H54 (cell line): ENCODE data around the gene LRRC4C.
"Not testable (repeated sequence)": the region's sequence is repeated elsewhere in the genome, so short reads cannot be mapped to it uniquely, and the experiment has no call there.

Source experiments
- DNase-seq: peaks from one replicate; pipeline ENCODE4 v3.0.0; 2011; ENCODE audit warnings: low spot score, mixed read lengths; ENCODE audit not compliant: insufficient read length
- FAIRE-seq: peaks from 3 replicates; lab custom pipeline; 2011; peaks lifted over from hg19 to GRCh38; lab: Jason Lieb, UNC
- POLR2A ChIP-seq: IDR thresholded peaks from 2 replicates; pipeline ENCODE4 v1.6.1; 2011; ENCODE audit warnings: low read depth, mild to moderate bottlenecking, low read length

LRRC4C gene

DNA sequence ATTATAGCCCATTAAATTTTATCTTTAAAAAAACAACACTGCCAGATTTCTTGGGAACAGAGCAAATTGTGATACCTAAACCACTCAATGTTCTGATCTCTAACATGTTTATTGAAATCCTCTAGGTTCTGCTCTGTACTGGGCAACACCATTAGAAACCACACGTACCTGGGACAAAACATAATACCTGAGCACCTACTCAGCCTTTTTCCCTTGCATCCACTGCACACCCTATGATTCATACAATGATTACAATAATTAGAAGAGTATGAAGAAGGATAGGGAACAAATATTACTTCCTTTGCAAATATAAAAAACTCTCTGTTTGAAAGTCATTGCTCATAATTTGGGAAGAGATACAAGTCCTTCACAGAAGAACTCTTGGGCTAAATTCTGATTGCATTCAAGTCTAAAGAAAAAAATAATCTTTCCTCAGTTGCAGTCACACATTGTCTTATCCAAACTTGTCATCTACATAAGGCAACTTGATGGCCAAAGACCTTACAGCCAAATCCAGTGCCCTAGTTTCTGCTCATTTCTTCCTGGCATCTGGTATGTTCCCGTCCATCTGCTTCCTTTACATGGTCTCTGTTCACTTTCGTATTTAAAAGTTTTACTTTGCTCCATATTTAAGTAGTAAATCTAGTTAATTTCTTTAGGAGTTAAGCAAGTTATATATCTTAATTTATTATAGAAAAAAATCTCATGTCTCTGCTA lies 407.4 kb downstream of the LRRC4C start:
- FAIRE-seq: no peak
- no peak for DNase-seq
- TF ChIP-seq POLR2A: no peak

DNA sequence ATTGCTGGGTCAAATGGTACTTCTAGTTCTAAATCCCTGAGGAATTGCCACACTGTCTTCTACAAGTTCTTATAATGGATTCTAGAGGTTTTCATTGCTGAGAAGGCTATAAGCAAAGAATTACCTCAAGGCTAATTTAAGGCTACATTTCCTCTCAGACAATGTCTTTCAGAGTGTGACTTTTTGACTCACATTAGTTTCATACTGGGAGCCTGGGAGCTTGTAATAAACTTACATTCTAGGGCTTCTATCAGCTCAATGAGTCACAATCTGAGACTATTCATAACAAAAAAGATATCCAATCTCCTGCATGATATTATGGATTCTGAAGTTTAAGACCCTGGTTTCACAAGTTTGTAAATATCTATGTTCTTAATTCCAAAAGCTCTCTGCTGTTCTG lies 408.7 kb downstream of the LRRC4C start:
- no peak for TF ChIP-seq POLR2A
- no peak for FAIRE-seq
- DNase-seq: no peak

DNA sequence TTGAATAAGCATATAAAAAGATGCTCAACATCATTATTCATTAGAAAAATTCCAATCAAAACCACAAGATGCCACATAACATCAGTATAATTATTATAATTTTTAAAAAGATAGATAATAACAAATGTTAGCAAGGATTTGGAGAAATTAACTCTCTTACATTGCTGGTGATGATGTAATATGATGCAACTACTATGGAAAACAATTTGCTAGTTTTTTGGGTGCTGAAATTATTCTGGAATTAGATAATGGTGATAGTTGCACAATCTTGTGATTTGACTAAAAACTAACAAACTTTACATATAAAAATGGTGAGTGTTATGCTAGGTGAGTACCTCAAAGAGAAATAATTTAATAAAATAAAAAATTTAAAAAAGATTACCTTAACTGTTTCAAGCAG lies 412.2 kb downstream of the LRRC4C start:
- DNase-seq (no peak), FAIRE-seq (no peak)
- no peak for TF ChIP-seq POLR2A

DNA sequence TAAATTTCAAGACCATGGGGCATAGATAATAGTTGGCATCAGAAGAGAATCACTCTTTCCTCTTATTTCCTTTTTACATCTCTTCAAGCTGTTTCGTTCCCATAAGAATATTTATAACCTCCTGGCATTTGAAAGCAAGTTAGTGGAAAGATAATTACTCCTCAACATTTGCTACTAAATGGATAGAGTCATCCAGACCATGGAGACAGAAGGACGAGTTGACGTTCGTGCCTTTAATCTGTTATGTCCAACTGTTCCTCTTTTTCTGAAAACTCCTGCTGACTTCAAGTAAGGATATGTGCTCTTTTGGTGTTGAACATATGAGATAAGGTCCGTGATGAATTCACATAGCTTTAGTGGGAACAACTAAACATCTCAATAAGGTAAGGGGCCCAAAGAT lies 414.2 kb downstream of the LRRC4C start:
- FAIRE-seq: no peak
- TF ChIP-seq POLR2A: no peak
- DNase-seq: no peak

DNA sequence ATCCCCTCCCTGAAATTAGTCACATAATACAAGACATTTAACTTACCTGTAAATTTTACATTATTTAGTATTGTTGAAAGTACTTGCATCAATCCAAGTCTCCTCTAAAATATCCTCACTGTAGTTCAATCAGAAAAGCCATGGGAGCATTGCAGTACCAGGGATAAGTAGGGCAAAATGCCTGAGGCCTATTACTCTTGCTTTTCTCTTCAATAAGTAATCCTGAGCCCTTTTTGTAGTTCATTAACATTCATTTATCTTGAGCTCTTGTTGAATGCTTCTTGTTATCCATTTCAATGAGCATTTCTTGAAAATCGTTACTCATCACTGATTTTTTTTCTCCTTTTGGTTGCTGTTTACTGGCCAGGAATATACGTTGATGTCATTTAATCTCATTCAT lies 414.7 kb downstream of the LRRC4C start:
- no peak for DNase-seq
- FAIRE-seq: no peak
- TF ChIP-seq POLR2A: no peak

DNA sequence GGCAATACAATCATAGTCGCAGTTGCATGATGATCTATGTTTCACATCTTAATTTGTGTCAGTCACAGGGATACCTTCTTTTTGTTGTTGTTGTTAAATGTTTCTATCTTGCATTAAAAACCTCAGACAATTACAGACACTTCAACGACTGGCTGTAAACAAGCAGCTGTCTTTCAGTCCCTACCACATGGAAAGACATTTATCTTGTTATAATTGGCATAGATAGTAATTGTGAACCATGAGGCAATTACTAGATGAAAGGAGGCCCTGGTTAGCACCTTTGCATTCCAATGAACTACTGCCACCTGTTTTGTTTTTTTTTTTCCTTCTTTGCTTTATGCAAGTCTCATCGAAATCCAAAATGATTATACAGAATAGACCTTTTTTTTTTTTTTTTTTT lies 416.8 kb downstream of the LRRC4C start:
- no peak for TF ChIP-seq POLR2A
- DNase-seq (no peak), FAIRE-seq (no peak)

DNA sequence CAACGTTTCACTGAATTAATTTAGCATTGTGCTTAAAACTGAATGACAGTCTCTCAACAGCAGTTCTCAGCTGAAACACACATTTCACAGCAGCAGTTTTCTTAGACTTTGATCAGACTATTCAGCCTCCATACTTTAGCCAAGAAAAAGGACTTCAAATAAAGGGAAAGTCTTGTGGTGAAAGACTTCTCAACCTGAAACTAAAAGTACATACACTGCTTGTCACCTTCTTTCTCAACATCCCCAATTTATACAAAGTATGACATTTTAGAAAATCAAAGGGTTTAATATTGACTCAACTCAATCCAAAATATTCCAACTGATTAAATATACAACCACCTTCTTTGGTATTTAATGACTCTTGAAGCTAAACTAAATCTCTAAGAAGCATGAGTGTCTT lies 419.0 kb downstream of the LRRC4C start:
- TF ChIP-seq POLR2A: no peak
- DNase-seq (no peak), FAIRE-seq (no peak)

DNA sequence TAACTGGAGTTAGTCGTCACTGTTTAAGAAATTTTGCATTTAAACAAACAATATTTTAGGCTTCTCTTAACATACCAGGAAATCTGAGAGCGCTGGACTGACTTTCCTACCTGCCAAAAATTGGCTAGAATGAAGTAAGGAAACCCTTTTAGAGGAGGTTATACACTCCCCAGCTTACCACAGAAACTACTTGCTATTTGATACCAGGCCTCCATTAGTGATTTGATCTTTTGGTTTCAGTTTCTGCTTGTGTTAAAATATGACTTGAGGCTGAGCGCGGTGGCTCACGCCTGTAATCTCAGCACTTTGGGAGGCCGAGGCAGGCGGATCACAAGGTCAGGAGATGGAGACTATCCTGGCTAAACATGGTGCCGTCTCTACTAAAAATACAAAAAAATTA lies 419.9 kb downstream of the LRRC4C start:
- FAIRE-seq: no peak
- DNase-seq: no peak
- TF ChIP-seq POLR2A: no peak

DNA sequence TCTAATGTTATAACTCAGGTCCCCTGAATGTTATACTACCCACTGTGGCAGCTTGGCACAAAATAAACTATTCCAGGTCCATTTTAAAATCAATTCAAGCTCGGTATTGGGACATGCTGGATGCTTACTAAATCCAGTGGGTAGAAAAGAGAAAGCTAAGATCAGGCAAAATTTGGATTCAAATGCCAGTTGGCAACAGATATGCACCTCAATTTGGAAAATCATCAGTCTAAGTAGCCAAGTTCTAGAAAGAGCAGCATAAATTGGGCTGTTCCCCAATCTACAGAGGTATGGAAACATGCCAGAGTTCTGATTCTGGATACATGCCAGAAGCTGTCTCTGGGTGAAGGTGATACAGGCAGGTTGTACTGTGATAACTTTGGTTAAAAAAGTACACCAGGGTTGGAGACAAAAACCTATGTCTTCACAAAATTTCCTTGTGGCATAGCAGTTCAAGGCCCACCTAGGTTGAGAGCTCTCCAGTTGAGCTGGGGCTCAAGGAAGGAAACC lies 427.8 kb downstream of the LRRC4C start:
- FAIRE-seq (no peak), DNase-seq (no peak)
- no peak for TF ChIP-seq POLR2A

DNA sequence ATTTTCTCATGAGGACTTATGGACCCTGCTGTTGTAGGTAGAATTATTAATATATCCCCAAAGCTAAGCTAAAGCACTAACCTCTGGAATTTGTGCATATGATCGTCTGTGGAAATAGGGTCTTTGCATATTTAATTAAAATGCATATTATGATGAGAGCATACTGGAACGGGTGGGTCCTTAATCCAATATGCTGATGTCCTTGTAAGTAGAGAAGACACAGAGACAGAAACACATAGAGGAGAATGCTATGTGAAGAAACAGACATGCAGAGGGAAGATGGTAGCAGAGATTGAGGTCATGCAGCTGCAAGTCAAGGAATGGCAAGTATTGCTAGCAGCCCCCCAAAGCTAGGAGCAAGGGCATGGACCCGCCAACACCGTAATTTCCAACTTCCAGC lies 439.2 kb downstream of the LRRC4C start:
- no peak for TF ChIP-seq POLR2A
- no peak for DNase-seq
- no peak for FAIRE-seq

DNA sequence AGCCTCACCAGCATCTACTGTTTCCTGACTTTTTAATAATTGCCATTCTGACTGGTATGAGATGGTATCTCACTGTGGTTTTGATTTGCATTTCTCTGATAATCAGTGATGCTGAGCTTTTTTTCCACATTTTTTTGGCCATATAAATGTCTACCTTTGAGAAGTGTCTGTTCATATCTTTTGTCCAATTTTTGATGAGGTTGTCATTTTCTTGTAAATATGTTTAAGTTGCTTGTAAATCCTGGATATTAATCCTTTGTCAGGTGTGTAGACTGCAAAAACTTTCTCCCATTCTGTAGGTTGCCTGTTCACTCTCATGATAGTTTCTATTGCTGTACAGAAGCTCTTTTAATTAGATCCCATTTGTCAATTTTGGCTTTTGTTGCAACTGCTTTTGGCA lies 439.8 kb downstream of the LRRC4C start:
- FAIRE-seq, DNase-seq: not testable (repeated sequence)

DNA sequence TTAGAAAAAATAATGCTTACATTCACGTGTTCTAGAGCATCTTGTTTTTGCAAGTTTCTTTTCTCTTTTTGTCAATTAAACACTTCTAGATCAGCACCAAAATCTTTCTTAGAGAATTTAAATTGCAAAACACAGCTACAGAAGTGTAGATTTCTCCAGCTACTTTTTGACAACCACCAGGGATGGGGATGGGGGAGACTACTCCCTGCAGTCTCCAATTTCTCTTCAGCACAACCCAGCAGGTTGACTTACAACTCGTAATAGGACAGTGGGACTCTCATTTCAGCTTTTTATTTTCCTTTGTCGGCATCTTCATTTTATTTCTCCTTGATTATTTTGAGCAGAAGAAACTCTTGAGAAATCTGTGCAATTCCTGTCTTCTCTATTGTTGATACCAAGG lies 441.2 kb downstream of the LRRC4C start:
- DNase-seq (no peak), FAIRE-seq (no peak)
- no peak for TF ChIP-seq POLR2A

DNA sequence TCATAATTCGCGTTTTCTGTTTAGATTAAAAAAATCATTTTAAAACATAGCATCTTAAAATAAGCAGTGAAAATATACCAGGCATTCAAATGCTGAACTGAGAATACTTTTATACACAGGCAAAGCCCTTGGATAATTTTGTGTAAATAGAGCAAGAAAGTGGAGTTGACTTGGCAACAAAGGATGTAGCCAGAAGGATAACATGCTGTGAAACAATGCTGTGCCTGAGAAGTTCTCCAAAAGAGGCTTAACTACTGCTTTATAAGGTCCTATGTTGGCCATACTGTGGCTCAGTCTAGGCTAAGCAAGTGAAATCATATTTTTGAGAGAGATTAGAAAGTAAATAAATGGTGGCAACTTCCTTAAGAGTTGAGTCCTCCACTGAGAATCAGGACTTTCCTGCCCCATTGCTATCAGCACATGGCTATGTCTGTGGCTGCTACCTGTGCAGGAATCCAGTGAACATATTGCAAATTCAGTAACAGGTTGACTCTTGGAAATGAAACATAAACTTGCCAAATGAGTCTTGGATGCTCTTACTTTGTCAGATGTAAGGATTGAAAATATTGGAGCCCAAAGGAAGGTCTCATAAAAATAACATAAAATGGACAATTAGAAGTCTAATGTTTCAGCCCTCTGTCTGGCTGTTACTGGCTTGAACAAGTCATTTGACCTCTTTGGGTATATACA lies 448.9 kb downstream of the LRRC4C start:
- no peak for TF ChIP-seq POLR2A
- no peak for DNase-seq
- FAIRE-seq: no peak

DNA sequence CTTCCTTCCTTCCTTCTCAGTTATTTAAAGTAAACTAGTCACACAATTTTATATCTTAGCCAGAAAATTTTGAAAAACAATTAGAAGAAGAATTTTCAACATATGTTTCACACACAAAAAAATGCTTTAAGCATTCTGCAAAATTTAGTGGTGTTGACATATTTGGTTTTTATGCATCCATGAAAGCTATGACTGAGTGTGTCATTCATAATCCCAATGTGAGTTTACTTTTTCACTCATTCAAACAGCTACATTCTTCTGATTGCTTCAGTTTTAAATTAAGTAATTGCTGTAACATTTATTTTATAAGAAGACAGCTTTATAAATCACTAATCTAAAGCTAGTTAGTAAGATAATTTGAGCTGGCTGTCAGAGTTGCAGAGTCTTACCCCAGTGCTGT lies 453.5 kb downstream of the LRRC4C start:
- TF ChIP-seq POLR2A: no peak
- FAIRE-seq (no peak), DNase-seq (no peak)
